GM08714 (cell line): ENCODE results near the gene HADHB.
"Not testable (repeated sequence)": the region's sequence is repeated elsewhere in the genome, so short reads cannot be mapped to it uniquely, and the experiment has no call there.

Source experiments
- H3K4me3 ChIP-seq: fragments of 200-500 bp; sonication (Bioruptor generic); 2 replicates; pipeline ENCODE4 v1.5.1; 2014; ENCODE audit warnings: mild to moderate bottlenecking, low read length, inconsistent platforms
- ZNF274 ChIP-seq: IDR thresholded peaks from 2 replicates; pipeline ENCODE4 v1.6.1; 2012; ENCODE audit warnings: mild to moderate bottlenecking, low read depth, low read length

HADHB gene

DNA sequence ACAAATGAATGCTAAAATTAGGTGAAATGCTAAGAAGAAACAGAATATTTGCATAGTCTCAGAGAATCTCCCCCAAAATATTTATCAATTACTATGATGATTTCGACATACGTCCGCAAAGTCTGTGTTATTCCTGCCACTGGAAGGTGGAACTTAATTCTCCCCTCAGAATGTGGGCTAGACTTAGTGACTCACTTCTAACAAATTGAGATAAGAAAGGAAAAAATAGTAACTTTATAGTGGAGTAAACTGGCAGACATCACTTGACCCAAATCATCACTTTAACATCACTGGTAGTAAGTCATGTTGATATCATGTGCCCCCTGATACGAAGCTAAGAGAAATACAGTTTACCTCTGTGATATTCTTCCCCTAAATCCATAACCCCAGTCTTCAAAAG lies 23.5 kb downstream of the HADHB start:
- no peak overlapping the region for H3K4me3 ChIP-seq
- TF ChIP-seq ZNF274, result no peak

DNA sequence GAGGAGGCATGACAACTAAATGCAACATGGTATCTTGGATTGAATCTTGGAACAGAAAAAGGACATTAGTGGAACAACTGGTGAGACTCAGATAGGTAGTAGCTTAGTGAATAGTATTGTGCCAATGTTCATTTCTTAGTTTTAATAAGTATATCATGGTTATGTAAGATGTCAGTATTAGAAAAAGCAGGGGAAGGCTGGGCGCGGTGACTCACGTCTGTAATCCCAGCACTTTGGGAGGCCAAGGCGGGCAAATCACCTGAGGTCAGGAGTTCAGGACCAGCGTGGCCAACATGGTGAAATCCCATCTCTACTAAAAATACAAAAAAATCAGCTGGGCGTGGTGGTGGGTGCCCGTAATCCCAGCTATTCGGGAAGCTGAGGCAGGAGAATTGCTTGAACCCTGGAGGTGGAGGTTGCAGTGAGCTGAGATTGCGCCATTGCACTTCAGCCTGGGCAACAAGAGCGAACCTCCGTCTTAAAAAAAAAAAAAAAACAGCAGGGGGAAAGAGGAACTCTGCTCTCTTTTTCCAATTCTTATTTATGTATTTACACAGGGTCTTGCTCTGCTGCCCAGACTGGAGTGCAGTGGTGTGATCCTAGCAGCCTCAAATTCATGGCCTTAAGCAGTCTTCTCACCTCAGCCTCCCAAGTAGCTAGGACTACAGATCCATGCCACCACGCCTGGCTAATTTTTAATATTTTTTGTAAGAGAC lies 24.1 kb downstream of the HADHB start:
- H3K4me3 ChIP-seq, result not testable (repeated sequence)

- TF ChIP-seq ZNF274, result no peak
- no peak overlapping the region for H3K4me3 ChIP-seq
Measured at GRCh38 chr2:26269571-26270158, 24.9 kb downstream of the HADHB start.

GRCh38 chr2:26270373-26270772 lies 25.6 kb downstream of the HADHB start:
- TF ChIP-seq ZNF274, result no peak
- no peak overlapping the region for H3K4me3 ChIP-seq

DNA sequence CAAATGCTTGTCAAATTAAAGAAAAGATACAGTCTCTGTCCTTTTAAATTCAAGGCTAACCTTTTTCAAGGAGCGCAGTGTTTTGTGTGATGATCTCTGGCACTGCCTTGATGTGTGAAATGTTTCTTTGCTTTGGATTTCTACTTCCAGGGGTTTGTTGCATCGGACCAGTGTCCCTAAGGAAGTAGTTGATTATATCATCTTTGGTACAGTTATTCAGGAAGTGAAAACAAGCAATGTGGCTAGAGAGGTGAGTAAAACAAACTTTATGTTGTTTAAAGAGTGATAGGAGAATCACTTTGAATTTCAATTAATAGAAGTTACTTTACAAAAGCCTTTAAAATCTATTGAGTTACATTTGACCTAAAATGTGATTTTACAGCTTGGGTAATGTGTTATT lies 28.8 kb downstream of the HADHB start:
- no peak overlapping the region for H3K4me3 ChIP-seq
- no peak for TF ChIP-seq ZNF274

DNA sequence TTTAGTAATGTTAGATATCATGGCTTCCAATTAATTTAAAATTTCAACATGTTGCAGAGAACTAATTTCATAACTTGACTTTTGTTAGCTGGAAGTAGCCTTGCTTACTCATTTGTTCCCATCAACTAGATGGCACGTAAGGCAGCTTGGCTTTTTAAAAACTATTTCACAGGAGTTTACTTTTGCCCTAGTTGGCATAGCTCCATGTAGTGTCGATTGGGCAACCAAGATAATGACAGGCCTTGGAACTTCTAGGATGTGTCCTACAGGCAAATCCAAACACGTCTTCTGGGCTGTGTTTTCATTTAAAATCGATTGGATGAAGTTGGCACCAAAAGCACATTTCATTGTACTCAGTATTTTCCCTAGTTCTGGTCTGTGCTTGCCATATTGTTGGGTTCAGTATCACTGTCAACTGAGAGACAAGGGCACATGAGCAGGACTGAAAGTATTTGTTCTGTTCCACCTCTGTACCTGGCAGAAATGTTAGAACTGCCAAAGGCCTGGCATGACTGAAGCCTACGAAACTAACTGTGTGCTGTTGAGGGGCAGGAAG lies 29.4 kb downstream of the HADHB start:
- no peak for TF ChIP-seq ZNF274
- no peak overlapping the region for H3K4me3 ChIP-seq

- no peak overlapping the region for H3K4me3 ChIP-seq
- TF ChIP-seq ZNF274, result no peak
Measured at GRCh38 chr2:26276484-26277227, 31.9 kb downstream of the HADHB start.

- no peak for TF ChIP-seq ZNF274
Measured at GRCh38 chr2:26279886-26280285, 35.1 kb downstream of the HADHB start.

GRCh38 chr2:26281226-26281625 lies 36.5 kb downstream of the HADHB start:
- TF ChIP-seq ZNF274, result no peak
- no peak overlapping the region for H3K4me3 ChIP-seq

More at GRCh38 chr2:26279886-26280285, 35.1 kb downstream of the HADHB start:
- H3K4me3 ChIP-seq, result no peak overlapping the region

DNA sequence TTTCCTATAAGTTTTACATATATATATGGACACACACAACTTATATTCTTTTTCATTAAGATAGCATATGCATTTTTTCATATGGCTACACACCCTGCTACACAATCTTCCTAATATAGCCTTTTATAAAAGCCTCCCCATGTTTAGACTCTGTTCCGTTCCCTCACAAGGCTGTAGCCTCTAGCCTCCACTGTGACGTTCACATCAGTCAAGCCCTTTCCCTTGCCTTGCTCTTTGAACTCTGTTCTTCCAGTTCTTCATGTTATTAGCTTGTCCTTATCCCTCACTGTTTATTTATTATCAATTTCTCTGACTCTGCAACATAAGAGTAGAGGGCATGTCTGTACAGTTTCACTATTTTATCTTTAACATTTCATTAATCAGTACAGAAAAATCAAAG lies 38.9 kb downstream of the HADHB start:
- no peak overlapping the region for H3K4me3 ChIP-seq
- TF ChIP-seq ZNF274, result no peak

- H3K4me3 ChIP-seq, result no peak overlapping the region
- no peak for TF ChIP-seq ZNF274
Measured at GRCh38 chr2:26284132-26284531, 39.4 kb downstream of the HADHB start.

DNA sequence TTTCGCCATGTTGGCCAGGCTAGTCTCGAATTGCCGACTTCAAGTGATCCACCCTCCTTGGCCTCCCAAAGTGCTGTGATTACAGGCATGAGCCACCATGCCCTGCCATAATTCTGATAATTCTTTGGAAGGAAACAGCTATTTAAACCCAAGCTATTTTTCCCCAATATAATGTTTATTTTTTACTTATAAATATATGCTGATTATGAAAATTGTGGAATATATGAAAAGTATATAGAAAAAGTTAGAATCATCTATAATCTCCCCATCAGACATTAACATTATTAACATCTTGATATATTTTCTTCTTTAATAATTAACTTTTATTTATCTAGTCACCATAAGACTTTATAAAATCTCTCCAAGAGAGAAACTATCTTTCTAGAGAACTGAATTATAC lies 41.2 kb downstream of the HADHB start:
- TF ChIP-seq ZNF274, result no peak

GRCh38 chr2:26290001-26290400 lies 45.3 kb downstream of the HADHB start:
- no peak for TF ChIP-seq ZNF274
- H3K4me3 ChIP-seq, result no peak overlapping the region

More for the DNA sequence above, 41.2 kb downstream of the HADHB start:
- H3K4me3 ChIP-seq, result no peak overlapping the region

- H3K4me3 ChIP-seq, result no peak overlapping the region
- no peak for TF ChIP-seq ZNF274
Measured at GRCh38 chr2:26292646-26293045, 47.9 kb downstream of the HADHB start.

DNA sequence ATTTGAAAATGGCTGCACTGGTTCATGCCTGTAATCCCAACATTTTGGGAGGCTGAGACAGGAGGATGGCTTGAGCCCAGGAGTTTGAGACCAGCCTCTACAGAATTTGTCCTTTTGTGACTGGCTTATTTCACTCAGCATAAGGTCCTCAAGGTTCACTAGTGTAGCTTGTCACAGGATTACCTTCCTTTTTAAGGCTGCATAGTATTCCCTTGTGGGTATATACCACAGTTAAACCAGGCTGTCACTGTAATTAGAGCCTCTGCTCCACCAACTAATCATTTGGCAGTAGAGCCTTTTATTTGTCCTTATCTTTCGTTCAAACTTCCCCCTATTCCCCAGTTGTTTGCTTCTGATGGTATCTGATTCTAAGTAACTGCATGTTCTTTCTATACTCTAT lies 50.8 kb downstream of the HADHB start:
- H3K4me3 ChIP-seq, result no peak overlapping the region
- TF ChIP-seq ZNF274, result no peak
